ENCODE results near the gene RPL4. TPM values are rescaled to one million over a fixed set of nuclear protein-coding genes. Genes with fewer than 3 reads are reported as not detected.
A peak's percentile ranks its signal among the peaks of the same experiment; 100 is the strongest.

The RPL4 gene
- total RNA-seq: 1,000 to 10,000 TPM; 2,214 to 4,603 (median 3,581) TPM

DNA sequence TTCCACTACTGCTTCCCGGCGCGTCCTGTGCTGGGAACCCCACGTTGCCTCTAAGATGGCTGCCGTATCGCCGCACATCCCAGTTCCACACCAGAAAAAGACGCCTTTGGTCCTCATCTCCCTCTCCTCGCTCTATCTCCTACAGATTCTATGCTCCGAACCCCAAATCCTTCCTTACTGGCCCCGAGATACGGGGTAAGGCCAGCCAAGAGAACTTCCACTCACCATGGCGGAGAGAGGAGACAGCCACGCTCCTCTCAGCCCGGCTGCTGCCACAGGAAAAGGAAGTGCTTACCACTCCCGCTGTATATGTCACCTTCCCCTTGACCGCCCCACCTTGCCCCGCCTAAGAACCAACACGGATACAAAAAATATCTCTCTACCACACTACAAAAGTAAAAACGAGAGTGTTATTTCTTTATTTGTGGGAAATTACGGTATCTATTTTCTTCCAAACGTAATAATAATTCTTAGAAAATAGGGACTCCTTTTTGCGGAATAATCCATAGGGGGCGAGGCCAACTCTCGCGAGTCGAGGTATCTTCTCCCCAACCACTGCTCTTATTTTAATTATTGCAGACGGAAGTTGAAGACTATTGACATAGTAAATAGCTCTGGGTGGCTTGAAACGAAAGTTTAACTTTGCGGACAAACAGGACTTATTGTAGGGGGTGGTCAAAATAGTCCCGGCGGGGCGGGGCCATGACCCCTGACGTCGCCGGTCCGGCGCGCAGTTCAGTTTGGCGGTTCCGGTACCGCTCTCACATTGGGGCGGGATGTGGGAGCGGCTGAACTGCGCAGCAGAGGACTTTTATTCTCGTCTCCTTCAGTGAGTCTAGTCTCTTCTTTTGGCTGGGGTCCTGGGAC lies at the start of gene RPL4, which contains the start of gene ZWILCH:
TSS of gene RPL4 (minus strand) at position 293 of the 867 bp plus-strand sequence. CDS start at position 228, 65 bp downstream.
TSS of gene ZWILCH (plus strand) at position 764 of the 867 bp plus-strand sequence. CDS start at position 777, 13 bp downstream.
- in situ Hi-C loops (cut with MboI; ENCODE audit: low pct_unique_long_range_greater_than_20kb in 2 of 9, low sequenced_read_pairs in 9 of 9, unreplicated experiment in 9 of 9): no loop called here
- WGBS, 10 experiments: 0 to 6% (median 0%) methylated on average over 2 to 34 of the region's 46 CpGs
- H3K4me1 ChIP-seq (replicated peaks in 1 of 2): peaks cover 15 to 22% of the 10 kb centered on the region in 2 donors
- peak within 1 kb of the TSS; percentile 94 to 99 (median 98) for H3K4me3 ChIP-seq
- ATAC-seq (replicated peaks in 6 of 8): peak; percentile 77 to 96 (median 94)
- peak within 1 kb of the TSS; percentile 95 to 97 for H3K27ac ChIP-seq

DNA sequence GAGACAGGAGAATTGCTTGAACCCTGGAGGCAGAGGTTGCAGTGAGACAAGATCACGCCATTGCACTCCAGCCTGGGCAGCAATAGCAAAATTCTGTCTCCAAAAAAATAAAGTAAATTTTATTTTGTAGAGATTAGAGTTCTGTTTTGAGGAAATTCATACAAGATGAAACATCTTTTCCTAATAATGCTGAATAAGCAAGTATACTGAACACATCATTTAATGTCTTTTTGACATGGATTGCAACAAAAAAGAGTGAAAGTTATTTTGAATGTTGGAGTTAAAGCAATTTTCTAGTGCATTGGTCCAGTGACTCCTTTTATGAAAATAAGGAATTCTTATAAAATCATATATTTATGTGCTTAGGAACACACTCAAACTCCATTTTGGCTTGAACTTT lies 40.6 kb upstream of the RPL4 start:
- H3K4me3 ChIP-seq: no peak overlapping the region
- WGBS, 10 experiments: 100% methylated on average over 1 of the region's 1 CpG

DNA sequence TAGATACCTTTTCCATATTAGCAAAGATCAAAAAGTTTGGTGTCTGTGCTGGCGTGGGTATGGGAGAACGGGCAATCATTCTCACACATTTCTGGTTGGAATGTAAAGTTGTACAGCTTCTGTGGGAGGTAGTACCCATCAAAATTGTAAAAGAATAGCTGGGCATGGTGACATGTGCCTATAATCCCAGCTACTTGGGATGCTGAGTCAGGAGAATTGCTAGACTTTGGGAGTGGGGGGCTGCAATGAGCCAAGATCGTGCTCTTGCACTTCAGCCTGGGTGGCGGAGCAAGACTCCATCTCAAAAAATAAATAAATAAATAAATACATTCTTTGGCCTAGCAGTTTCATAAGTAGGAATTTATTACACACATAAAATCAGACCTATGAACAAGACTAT lies 38.2 kb upstream of the RPL4 start:
- H3K4me1 ChIP-seq (replicated peaks in 1 of 2): no peaks in the 10 kb centered on the region
- H3K27ac ChIP-seq: no peak overlapping the region
- ATAC-seq (replicated peaks in 6 of 8): no peak
- in situ Hi-C loops (cut with MboI; ENCODE audit: low pct_unique_long_range_greater_than_20kb in 2 of 9, low sequenced_read_pairs in 9 of 9, unreplicated experiment in 9 of 9): no loop called here
- 82 to 100% (median 100%) methylated on average over 1 to 4 of the region's 4 CpGs; no CpG with 5 or more reads in 4 of the 10 experiments for WGBS, 10 experiments
- H3K4me3 ChIP-seq: no peak overlapping the region

More for the DNA sequence above, 40.6 kb upstream of the RPL4 start:
- in situ Hi-C loops (cut with MboI; ENCODE audit: low pct_unique_long_range_greater_than_20kb in 2 of 9, low sequenced_read_pairs in 9 of 9, unreplicated experiment in 9 of 9): no loop called here
- Histone ChIP-seq H3K27ac (no peak overlapping the region), H3K4me1 (replicated peaks in 1 of 2) (no peaks in the 10 kb centered on the region)
- no peak for ATAC-seq (replicated peaks in 6 of 8)

DNA sequence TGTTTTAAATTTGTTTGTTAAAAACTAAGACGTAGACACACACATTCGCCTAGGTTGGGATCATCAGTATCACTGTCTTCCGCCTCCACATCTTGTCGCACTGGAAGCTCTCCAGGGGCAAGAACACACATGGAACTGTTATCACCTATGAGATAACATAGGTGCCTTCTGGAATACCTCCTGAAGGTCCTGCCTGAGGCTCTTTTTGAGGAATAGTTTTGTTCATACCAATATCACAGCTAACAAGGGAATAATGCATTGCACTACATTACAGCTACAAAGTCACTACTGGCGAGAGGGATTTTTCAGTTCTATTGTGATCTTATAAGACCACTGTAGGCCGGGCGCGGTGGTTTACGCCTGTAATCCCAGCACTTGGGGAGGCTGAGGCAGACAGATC lies 30.4 kb upstream of the RPL4 start:
- Histone ChIP-seq H3K4me1 (replicated peaks in 1 of 2) (no peaks in the 10 kb centered on the region), H3K27ac (no peak overlapping the region), H3K4me3 (no peak overlapping the region)
- 89 to 100% (median 97%) methylated on average over 2 to 9 of the region's 9 CpGs for WGBS, 10 experiments
- in situ Hi-C loops (cut with MboI; ENCODE audit: low pct_unique_long_range_greater_than_20kb in 2 of 9, low sequenced_read_pairs in 9 of 9, unreplicated experiment in 9 of 9): no loop called here
- no peak for ATAC-seq (replicated peaks in 6 of 8)

DNA sequence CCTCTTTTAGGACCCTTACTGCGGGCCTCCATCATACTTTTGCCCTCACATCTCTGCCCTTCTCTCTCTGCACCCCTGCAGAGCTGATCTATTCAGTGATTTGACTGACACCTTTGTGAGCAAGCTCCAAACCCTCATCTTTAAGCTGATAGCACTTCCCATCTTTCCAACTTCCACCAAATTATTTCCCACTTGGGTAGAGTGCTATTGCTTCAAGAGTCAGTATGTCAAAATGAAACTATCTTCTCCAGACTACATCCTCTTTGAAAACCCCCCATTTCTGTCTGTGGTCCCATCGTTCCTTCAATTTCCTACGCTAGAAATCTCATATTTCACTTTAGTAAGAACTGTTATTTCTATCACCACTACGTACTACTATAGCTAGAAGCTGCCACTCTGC lies 20.2 kb upstream of the RPL4 start:
- no peaks in the 10 kb centered on the region for H3K4me1 ChIP-seq (replicated peaks in 1 of 2)
- in situ Hi-C loops (cut with MboI; ENCODE audit: low pct_unique_long_range_greater_than_20kb in 2 of 9, low sequenced_read_pairs in 9 of 9, unreplicated experiment in 9 of 9): no loop called here
- H3K27ac ChIP-seq: no peak overlapping the region
- 64 to 100% (median 90%) methylated on average over 1 to 4 of the region's 4 CpGs for WGBS, 10 experiments
- H3K4me3 ChIP-seq: no peak overlapping the region
- ATAC-seq (replicated peaks in 6 of 8): no peak

DNA sequence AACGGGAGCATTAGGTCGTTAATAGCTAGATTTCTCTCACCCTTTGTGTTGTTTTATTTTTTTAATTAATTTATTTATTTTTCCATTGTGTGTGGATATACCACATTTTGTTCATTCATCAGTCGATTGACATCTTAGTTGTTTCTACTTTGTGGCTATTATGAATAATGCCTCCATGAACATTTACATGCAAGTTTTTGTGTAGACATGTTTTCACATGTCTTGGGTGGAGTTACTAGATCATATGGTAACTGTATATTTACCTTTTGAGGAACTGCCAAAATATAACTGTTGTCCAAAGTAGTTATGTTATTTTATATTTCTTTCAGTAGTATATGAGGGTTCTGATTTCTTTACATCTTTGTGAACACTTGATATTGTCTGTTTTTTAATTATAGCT lies 19.3 kb upstream of the RPL4 start:
- Histone ChIP-seq H3K4me1 (replicated peaks in 1 of 2) (no peaks in the 10 kb centered on the region), H3K4me3 (no peak overlapping the region), H3K27ac (no peak overlapping the region)
- WGBS, 10 experiments: 78 to 98% (median 91%) methylated on average over 3 of the region's 3 CpGs; no CpG with 5 or more reads in 2 of the 10 experiments
- ATAC-seq (replicated peaks in 6 of 8): peak in 1 of 8 experiments; percentile 28
- in situ Hi-C loops (cut with MboI; ENCODE audit: low pct_unique_long_range_greater_than_20kb in 2 of 9, low sequenced_read_pairs in 9 of 9, unreplicated experiment in 9 of 9): no loop called here

DNA sequence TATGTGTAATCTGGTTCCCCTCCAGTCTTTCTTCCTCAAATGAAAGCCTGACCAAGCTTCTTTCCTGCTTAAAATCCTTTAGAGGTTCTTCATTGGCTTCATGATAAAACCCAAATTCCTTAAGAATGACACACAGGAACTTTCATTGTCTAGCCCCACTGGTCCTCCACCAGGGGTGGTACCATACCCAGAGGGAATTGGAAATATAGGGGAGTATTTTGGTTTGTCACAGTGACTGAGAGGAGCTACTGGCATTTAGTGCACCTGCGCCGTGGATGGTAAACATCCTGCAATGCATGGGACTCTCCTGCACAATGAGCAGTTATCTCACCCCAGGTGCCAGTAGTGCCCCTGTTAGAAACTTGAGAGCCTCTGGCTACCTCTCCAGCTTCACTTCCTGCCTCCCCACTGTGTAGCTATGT lies 11.3 kb upstream of the RPL4 start:
- 80 to 100% (median 100%) methylated on average over 1 to 2 of the region's 2 CpGs; no CpG with 5 or more reads in 6 of the 10 experiments for WGBS, 10 experiments
- ATAC-seq (replicated peaks in 6 of 8): no peak
- Histone ChIP-seq H3K4me1 (replicated peaks in 1 of 2) (no peaks in the 10 kb centered on the region), H3K4me3 (no peak overlapping the region), H3K27ac (no peak overlapping the region)
- in situ Hi-C loops (cut with MboI; ENCODE audit: low pct_unique_long_range_greater_than_20kb in 2 of 9, low sequenced_read_pairs in 9 of 9, unreplicated experiment in 9 of 9): no loop called here

DNA sequence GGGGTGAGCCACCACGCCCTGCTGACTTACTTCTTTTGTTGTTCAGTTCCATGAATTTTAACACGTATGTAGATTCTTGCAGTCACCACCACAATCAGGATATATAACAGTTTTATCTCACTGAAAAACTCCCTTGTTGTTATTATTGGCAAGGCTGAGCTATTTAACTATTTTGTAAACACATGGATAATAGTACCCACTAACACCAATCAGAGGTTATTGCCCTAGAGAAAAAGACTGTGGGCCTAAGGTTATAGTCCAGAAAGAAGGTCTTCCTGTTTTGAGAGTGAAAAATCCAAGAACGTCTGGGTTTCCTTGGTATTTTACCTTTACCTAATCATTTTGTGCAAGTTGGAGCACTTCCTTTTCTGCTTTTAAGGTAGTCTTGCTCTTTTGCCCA lies 9.9 kb upstream of the RPL4 start:
- Histone ChIP-seq H3K27ac (no peak overlapping the region), H3K4me3 (no peak overlapping the region), H3K4me1 (replicated peaks in 1 of 2) (no peaks in the 10 kb centered on the region)
- 43 to 100% (median 89%) methylated on average over 1 to 3 of the region's 3 CpGs; no CpG with 5 or more reads in 2 of the 10 experiments for WGBS, 10 experiments
- in situ Hi-C loops (cut with MboI; ENCODE audit: low pct_unique_long_range_greater_than_20kb in 2 of 9, low sequenced_read_pairs in 9 of 9, unreplicated experiment in 9 of 9): no loop called here
- ATAC-seq (replicated peaks in 6 of 8): no peak

DNA sequence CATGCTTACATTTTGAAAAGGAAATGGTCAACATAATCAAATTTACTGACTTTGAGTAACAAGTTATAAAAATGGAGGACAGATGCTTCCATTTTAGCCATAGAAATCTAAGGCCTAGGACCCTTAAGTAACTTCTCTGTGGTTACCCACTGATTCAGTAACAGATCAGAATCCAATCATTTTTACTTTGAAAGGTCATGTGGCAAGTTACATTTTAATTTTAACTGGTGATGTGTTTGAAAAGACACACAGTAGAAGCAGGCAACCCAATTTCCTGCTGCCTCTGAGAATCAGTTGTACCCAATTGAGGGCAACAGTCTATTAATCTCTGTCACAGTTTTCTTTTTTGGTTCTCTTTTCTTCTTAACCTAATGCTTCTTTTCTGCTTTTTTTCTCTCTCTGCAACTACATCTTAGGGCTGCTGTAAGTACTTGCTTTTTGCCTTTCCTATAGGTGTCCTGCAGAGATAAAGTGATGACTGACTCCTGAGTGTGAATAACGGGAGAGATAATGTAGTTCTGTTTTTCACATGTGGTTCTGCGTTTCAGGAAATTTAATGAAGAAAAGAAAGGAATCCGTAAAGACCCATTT lies 3.7 kb upstream of the RPL4 start:
- 72 to 100% (median 88%) methylated on average over 1 to 3 of the region's 3 CpGs; no CpG with 5 or more reads in 3 of the 10 experiments for WGBS, 10 experiments
- Histone ChIP-seq H3K4me3 (no peak overlapping the region), H3K27ac (no peak overlapping the region), H3K4me1 (replicated peaks in 1 of 2) (peaks cover 8 to 10% of the 10 kb centered on the region in 2 donors)
- in situ Hi-C loops (cut with MboI; ENCODE audit: low pct_unique_long_range_greater_than_20kb in 2 of 9, low sequenced_read_pairs in 9 of 9, unreplicated experiment in 9 of 9): no loop called here
- no peak for ATAC-seq (replicated peaks in 6 of 8)

DNA sequence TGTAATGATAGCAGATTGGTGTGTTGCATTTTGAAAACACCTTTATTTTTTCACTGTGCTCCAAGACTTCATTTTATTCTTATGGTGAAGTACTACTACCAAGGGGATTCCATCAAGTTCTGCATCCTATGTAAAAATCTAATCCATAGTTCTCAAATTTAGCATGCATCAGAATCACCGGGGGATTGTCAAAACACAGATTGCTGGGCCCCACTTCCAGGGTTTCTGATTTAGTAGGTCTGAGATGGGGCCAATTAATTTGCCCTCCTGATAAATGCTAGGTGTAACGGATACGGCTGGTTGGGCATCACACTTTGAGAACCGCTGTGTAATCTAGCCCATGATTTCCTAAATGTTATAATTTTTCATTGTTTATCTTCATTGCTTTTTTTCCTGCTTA lies 1.2 kb upstream of the RPL4 start:
- ATAC-seq (replicated peaks in 6 of 8): no peak
- H3K4me1 ChIP-seq (replicated peaks in 1 of 2): peaks cover 15 to 22% of the 10 kb centered on the region in 2 donors
- in situ Hi-C loops (cut with MboI; ENCODE audit: low pct_unique_long_range_greater_than_20kb in 2 of 9, low sequenced_read_pairs in 9 of 9, unreplicated experiment in 9 of 9): no loop called here
- WGBS, 10 experiments: 17 to 70% (median 50%) methylated on average over 3 to 4 of the region's 4 CpGs
- peak overlapping the region in 1 of 2 donors; percentile 95 for H3K27ac ChIP-seq
- peak overlapping the region; percentile 94 to 99 (median 98) for H3K4me3 ChIP-seq

DNA sequence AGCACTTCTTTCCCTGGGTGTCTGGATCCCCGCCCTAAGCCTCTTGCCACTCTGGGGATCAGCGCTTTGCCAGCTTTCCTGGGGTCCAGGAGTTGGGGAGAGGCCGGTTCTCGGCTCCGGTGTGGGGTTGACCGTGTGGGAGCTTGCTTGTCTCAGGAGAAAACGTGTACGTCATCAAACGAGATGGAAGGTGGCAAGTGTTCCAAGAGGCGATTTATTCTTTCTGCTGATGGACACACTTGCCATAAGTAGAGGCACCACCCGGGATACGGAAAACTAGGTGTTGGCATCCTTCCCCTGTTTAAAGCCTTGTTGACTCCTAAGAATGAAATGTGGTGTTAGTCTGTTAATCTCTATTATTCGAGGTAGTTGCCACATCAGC lies 766 bp upstream of the RPL4 start:
- peaks cover 15 to 22% of the 10 kb centered on the region in 2 donors for H3K4me1 ChIP-seq (replicated peaks in 1 of 2)
- peak overlapping the region; percentile 94 to 99 (median 98) for H3K4me3 ChIP-seq
- peak in 7 of 8 experiments; percentile 15 to 48 (median 42) for ATAC-seq (replicated peaks in 6 of 8)
- peak overlapping the region; percentile 95 to 97 for H3K27ac ChIP-seq
- in situ Hi-C loops (cut with MboI; ENCODE audit: low pct_unique_long_range_greater_than_20kb in 2 of 9, low sequenced_read_pairs in 9 of 9, unreplicated experiment in 9 of 9): no loop called here
- 0 to 5% (median 0%) methylated on average over 1 to 11 of the region's 13 CpGs; no CpG with 5 or more reads in 2 of the 10 experiments for WGBS, 10 experiments

DNA sequence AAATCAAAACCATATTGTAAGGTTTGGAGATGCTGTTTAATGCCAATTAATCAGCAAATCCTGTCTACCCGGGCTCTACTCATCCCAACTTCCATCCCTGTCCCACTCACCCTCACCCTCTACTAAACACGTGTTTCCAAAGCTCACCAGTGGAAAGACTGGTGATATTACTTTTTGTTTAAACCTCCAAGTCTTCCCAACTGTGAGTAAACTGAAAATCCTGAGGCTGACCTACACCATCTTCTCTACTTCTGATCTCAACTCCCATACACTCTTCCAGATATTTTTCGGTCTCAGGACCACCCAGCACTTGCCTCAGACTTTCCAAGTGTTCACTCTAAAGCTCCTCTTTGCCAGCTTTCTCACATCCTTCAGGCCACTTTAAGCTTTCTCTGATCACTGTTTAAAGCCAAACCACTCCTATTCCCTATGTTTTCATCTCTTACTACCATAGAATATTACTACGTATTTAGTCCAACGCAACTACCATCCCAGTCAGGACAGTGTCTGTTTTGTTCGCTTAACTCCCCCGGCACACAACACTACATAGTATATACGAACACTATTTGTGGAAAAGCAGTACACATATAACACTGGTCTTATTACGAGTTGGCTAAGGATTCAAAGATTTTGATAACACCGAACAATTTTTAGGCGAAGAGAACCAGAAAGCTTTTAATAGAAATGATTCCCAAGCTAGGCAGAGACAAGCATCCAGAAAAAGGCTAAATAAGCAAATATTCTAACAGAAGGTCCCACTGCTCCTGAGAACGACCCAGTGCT lies 684 bp downstream of the RPL4 start:
- Histone ChIP-seq H3K27ac (peak overlapping the region; percentile 95 to 97), H3K4me1 (replicated peaks in 1 of 2) (peaks cover 15 to 22% of the 10 kb centered on the region in 2 donors), H3K4me3 (peak overlapping the region; percentile 94 to 99 (median 98))
- 0 to 3% (median 0%) methylated on average over 2 to 12 of the region's 12 CpGs for WGBS, 10 experiments
- in situ Hi-C loops (cut with MboI; ENCODE audit: low pct_unique_long_range_greater_than_20kb in 2 of 9, low sequenced_read_pairs in 9 of 9, unreplicated experiment in 9 of 9): no loop called here
- ATAC-seq (replicated peaks in 6 of 8): no peak

Data from motor neuron (in vitro differentiated cells).